GM12801 (cell line): Measurements from ENCODE around the gene TMEM202.

Experiments
- TF ChIP-seq, protein P1 (sequence below): IDR thresholded peaks from one replicate; pipeline ENCODE4 v1.5.1; 2011; ENCODE audit warnings: control low read depth; ENCODE audit not compliant: insufficient read length; ENCODE audit errors: extremely low read depth

The TMEM202 gene

DNA sequence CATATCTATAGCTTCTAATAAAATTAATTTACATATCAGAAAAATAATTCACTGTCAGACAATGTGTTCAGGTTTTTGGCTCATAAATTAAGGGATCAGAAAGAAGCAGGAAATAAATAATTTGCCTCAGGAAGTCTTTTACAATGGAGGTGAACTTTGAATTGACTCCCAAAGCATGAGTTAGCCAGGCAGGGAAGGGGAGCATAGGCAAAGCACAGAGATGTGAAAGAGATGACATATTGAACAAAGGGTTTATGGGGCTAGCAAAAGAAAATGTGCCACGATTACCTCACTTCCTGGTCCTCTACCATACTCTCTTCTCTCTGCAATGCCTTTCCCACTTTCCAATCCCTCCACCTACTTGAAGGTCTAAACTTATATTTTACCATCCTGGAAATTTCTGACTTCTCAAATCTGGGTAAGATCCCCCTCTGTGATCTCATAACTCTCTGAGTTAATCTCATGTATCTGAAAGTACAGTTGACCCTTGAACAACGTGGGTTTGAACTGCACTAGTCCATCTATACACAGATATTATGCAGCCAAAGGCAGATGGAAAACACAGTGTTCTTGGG is 18.2 kb upstream of the TMEM202 start:
- TF ChIP-seq, protein P1, sequence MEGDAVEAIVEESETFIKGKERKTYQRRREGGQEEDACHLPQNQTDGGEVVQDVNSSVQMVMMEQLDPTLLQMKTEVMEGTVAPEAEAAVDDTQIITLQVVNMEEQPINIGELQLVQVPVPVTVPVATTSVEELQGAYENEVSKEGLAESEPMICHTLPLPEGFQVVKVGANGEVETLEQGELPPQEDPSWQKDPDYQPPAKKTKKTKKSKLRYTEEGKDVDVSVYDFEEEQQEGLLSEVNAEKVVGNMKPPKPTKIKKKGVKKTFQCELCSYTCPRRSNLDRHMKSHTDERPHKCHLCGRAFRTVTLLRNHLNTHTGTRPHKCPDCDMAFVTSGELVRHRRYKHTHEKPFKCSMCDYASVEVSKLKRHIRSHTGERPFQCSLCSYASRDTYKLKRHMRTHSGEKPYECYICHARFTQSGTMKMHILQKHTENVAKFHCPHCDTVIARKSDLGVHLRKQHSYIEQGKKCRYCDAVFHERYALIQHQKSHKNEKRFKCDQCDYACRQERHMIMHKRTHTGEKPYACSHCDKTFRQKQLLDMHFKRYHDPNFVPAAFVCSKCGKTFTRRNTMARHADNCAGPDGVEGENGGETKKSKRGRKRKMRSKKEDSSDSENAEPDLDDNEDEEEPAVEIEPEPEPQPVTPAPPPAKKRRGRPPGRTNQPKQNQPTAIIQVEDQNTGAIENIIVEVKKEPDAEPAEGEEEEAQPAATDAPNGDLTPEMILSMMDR = no peak

DNA sequence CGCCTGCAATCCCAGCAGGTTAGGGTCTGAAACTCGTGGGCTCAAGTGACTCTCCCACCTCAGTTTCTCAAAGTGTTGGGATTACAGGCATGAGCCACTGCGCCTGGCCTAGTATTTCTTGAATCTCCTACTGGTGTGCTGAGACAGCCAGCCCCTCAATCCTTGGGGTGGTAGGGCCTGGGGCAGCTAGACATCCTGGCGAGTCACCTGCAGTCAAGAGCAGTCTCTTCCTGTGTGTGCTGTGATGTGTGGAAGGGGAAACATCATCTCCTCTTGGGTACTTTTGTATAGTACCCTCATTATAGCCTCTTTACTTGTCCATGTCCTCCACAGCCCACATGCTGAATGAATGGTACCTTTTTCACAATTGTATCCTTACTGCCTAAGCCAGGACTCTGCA is 17.4 kb upstream of the TMEM202 start:
- TF ChIP-seq, protein P1 = no peak

DNA sequence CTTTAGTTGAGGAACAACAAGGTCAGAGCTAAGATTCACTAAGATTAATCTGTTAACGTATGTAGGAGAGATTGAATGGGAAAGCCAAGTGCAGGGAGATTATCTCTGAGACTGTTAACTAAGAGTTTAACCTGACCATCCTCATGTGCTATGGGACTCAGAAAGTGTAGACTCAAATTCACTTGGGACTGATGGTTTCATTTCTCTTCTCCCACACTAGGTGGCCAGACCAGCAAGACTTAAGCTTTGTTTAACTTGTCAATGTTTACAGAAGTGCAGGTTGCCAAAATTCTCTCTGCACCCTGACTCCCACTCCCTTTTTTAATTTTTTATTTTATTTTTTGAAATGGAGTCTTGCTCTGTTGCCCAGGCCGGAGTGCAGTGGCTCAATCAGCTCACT is 16.0 kb upstream of the TMEM202 start:
- TF ChIP-seq, protein P1 = no peak

- TF ChIP-seq, protein P1 = no peak
Observed at GRCh38 chr15:72387741-72388140, 10.4 kb upstream of the TMEM202 start.

GRCh38 chr15:72389231-72389630 is 8.9 kb upstream of the TMEM202 start:
- TF ChIP-seq, protein P1 = no peak

GRCh38 chr15:72398648-72399047 is 543 bp downstream of the TMEM202 start:
- TF ChIP-seq, protein P1 = no peak

DNA sequence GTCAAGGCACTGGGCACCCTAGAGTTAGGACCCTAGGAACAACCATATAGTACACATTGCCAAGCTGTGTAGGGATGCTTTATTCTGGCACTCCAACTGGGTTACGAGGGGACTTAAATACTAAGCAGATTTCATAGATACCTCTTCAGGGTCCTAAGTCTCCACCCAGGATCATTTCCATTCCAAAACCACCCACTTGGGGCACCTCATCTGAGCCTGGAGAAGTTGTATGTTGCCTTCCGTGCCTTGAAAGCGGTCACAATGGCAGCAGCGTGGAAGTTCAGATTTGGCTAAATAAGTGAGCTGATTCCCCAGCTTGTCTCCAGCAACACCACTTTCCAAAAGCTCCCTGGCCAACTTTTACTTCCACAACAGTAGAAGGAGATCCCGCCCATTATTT is 4.6 kb downstream of the TMEM202 start:
- TF ChIP-seq, protein P1 = no peak

DNA sequence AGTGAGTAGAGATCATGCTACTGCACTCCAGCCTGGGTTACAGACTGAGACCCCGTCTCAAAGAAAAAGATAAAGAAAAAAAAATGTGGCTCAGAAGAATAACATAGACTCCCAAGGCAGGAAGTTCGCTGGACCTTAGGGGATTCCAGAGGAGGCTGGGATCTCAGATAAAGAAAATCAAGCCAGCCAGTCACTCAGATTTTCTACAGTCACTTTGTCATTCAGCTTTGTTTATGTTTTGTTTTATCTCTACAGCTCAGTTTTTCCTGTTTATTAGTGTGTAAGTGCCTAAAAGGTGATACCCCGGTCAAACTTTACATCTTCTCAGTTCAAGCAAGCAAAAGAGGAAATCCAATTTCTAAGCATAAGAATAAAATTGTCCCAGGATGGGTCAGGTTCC is 6.3 kb downstream of the TMEM202 start:
- TF ChIP-seq, protein P1 = no peak
